ENCODE measurements around the gene PKD1L1.

PKD1L1 gene

DNA sequence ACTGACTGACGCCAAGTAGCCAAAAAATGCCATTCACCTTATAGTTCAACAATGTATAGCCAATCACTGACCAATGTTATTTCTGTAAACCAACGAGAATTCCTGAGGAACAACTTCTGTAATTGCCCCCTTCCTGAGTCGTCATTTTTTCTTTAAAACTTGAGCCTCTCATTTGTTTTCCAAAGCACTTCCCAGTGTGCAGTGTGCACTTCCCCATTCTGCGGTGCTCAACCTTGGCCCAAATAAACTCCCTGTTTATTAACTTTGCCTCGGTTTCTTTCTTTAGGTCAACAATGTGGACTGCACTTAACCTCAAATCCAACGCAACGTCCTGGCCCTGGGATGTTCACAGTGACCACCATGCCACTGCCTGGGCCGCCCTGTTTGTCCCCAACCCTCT lies 15.1 kb downstream of the PKD1L1 start:
- no peak for ATAC-seq
- TF ChIP-seq TOX (CRISPR knock-in tag; IDR thresholded peaks at IDR 0.05; ENCODE audit: borderline replicate concordance) (no peak), ZFP3 (CRISPR knock-in tag; IDR thresholded peaks at IDR 0.05) (no peak), ZFP30 (CRISPR knock-in tag; IDR thresholded peaks at IDR 0.05) (no peak), ESRRG (CRISPR knock-in tag; IDR thresholded peaks at IDR 0.05) (no peak), OSR1 (CRISPR knock-in tag; IDR thresholded peaks at IDR 0.05) (no peak)
- TF ChIP-seq, protein P1, sequence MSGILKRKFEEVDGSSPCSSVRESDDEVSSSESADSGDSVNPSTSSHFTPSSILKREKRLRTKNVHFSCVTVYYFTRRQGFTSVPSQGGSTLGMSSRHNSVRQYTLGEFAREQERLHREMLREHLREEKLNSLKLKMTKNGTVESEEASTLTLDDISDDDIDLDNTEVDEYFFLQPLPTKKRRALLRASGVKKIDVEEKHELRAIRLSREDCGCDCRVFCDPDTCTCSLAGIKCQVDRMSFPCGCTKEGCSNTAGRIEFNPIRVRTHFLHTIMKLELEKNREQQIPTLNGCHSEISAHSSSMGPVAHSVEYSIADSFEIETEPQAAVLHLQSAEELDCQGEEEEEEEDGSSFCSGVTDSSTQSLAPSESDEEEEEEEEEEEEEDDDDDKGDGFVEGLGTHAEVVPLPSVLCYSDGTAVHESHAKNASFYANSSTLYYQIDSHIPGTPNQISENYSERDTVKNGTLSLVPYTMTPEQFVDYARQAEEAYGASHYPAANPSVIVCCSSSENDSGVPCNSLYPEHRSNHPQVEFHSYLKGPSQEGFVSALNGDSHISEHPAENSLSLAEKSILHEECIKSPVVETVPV (CRISPR knock-in tag; IDR thresholded peaks at IDR 0.05): no peak

DNA sequence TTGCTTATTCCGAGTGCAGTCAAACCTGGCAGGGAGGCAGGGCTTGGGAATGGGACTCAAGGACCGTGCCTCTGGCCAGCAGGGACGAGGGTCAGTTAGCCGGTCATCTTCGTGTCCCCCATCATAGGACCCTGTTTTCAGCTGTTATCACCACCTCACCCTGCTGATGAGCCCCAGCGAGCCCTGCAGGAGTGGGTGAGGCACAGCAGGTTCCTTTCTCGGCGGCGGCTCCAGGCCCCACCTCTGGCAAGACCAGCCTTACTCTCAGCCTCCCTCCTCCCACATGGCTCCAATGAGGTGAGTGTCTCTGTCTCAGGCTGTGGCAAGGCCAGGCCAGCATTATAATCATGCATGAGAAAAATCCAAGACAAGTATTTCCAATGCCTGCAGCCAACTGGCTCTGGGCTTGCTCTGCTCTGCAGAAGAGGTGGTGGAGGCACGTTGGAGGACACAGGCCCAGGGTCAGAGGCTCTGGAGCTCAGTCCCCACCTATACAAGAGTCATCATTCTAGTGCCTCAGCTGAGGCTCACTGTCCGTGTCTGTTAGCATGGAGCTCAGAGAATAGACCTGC lies 15.7 kb downstream of the PKD1L1 start:
- TF ChIP-seq ZNF70 (CRISPR knock-in tag; IDR thresholded peaks at IDR 0.05): no peak
- no peak for TF ChIP-seq ARNTL (CRISPR knock-in tag; IDR thresholded peaks at IDR 0.05; ENCODE audit: borderline replicate concordance, low read depth)
- TF ChIP-seq TOX (CRISPR knock-in tag; IDR thresholded peaks at IDR 0.05; ENCODE audit: borderline replicate concordance): no peak
- no peak for TF ChIP-seq RARB (CRISPR knock-in tag; IDR thresholded peaks at IDR 0.05)
- TF ChIP-seq, protein P2, sequence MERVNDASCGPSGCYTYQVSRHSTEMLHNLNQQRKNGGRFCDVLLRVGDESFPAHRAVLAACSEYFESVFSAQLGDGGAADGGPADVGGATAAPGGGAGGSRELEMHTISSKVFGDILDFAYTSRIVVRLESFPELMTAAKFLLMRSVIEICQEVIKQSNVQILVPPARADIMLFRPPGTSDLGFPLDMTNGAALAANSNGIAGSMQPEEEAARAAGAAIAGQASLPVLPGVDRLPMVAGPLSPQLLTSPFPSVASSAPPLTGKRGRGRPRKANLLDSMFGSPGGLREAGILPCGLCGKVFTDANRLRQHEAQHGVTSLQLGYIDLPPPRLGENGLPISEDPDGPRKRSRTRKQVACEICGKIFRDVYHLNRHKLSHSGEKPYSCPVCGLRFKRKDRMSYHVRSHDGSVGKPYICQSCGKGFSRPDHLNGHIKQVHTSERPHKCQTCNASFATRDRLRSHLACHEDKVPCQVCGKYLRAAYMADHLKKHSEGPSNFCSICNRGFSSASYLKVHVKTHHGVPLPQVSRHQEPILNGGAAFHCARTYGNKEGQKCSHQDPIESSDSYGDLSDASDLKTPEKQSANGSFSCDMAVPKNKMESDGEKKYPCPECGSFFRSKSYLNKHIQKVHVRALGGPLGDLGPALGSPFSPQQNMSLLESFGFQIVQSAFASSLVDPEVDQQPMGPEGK (CRISPR knock-in tag; IDR thresholded peaks at IDR 0.05; ENCODE audit: borderline replicate concordance): no peak
- no peak for TF ChIP-seq CSDC2 (CRISPR knock-in tag; IDR thresholded peaks at IDR 0.05)
- no peak for TF ChIP-seq BACH2 (CRISPR knock-in tag; IDR thresholded peaks at IDR 0.05; ENCODE audit: borderline replicate concordance)
- TF ChIP-seq ZC3H10 (CRISPR knock-in tag; IDR thresholded peaks at IDR 0.05): no peak
- TF ChIP-seq TCF4 (CRISPR knock-in tag; IDR thresholded peaks at IDR 0.05; ENCODE audit: borderline replicate concordance): no peak
- no peak for TF ChIP-seq SNAI2 (CRISPR knock-in tag; IDR thresholded peaks at IDR 0.05)
- TF ChIP-seq, protein P3, sequence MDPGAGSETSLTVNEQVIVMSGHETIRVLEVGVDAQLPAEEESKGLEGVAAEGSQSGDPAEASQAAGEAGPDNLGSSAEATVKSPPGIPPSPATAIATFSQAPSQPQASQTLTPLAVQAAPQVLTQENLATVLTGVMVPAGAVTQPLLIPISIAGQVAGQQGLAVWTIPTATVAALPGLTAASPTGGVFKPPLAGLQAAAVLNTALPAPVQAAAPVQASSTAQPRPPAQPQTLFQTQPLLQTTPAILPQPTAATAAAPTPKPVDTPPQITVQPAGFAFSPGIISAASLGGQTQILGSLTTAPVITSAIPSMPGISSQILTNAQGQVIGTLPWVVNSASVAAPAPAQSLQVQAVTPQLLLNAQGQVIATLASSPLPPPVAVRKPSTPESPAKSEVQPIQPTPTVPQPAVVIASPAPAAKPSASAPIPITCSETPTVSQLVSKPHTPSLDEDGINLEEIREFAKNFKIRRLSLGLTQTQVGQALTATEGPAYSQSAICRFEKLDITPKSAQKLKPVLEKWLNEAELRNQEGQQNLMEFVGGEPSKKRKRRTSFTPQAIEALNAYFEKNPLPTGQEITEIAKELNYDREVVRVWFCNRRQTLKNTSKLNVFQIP (CRISPR knock-in tag; IDR thresholded peaks at IDR 0.05; ENCODE audit: borderline replicate concordance, low read depth): no peak
- no peak for TF ChIP-seq PPARA (CRISPR knock-in tag; IDR thresholded peaks at IDR 0.05; ENCODE audit: borderline replicate concordance)
- TF ChIP-seq OSR1 (CRISPR knock-in tag; IDR thresholded peaks at IDR 0.05): no peak
- TF ChIP-seq, protein P4, sequence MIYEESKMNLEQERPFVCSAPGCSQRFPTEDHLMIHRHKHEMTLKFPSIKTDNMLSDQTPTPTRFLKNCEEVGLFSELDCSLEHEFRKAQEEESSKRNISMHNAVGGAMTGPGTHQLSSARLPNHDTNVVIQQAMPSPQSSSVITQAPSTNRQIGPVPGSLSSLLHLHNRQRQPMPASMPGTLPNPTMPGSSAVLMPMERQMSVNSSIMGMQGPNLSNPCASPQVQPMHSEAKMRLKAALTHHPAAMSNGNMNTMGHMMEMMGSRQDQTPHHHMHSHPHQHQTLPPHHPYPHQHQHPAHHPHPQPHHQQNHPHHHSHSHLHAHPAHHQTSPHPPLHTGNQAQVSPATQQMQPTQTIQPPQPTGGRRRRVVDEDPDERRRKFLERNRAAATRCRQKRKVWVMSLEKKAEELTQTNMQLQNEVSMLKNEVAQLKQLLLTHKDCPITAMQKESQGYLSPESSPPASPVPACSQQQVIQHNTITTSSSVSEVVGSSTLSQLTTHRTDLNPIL (CRISPR knock-in tag; IDR thresholded peaks at IDR 0.05; ENCODE audit: low read depth): no peak
- TF ChIP-seq, protein P1 (CRISPR knock-in tag; IDR thresholded peaks at IDR 0.05): no peak
- TF ChIP-seq GLIS3 (CRISPR knock-in tag; IDR thresholded peaks at IDR 0.05): no peak
- ATAC-seq: no peak

DNA sequence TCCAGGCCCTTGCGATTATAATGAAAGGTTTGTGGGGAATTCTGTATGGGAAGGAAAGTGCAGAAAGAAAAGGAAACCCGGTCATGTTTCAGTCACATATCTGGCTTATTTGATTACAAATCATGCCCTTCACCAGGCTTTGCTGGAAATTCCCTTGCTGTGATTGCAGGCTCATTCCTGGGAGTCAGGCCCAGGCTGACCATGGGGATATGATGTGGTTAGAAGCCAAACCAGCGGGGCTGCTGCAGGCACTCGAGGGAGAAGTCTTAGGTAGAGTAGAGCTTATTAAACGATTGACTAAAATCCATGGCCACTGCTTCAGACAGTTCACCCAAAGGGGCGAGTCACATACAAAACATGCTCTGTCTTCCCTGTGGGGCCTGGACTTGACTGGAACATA lies 16.2 kb downstream of the PKD1L1 start:
- TF ChIP-seq, protein P2 (CRISPR knock-in tag; IDR thresholded peaks at IDR 0.05; ENCODE audit: borderline replicate concordance): no peak
- TF ChIP-seq, protein P4 (CRISPR knock-in tag; IDR thresholded peaks at IDR 0.05; ENCODE audit: low read depth): no peak
- TF ChIP-seq, protein P3 (CRISPR knock-in tag; IDR thresholded peaks at IDR 0.05; ENCODE audit: borderline replicate concordance, low read depth): no peak
- TF ChIP-seq OSR1 (CRISPR knock-in tag; IDR thresholded peaks at IDR 0.05) (no peak), ZNF565 (CRISPR knock-in tag; conservative IDR thresholded peaks at IDR 0.05; ENCODE audit: low read depth) (no peak), ZC3H10 (CRISPR knock-in tag; IDR thresholded peaks at IDR 0.05) (no peak)
- TF ChIP-seq, protein P1 (CRISPR knock-in tag; IDR thresholded peaks at IDR 0.05): no peak
- ATAC-seq: peak; percentile 64
